Right lobe of liver (tissue), 4 donors: ENCODE data around the gene ESPNL.

ENCODE experiments used
- CTCF ChIP-seq, 4 donors: fragments of 200-600 bp in 3 of 4; fragments of 450-650 bp in 1 of 4; IDR thresholded peaks; one replicate each; pipeline versions ENCODE4 v1.5.1 to v1.8.0; 2016 to 2022; ENCODE audit warnings: antibody characterized with exemption in 4 of 4, mild to moderate bottlenecking in 2 of 4
- POLR2A ChIP-seq: fragments of 450-650 bp; IDR thresholded peaks from one replicate; pipeline ENCODE4 v1.6.1; 2017; ENCODE audit warnings: antibody characterized with exemption, mild to moderate bottlenecking
- donor health status: DM: no; HTN: no; CAD: no.
- donor health status: DM: no; HTN: no; CAD: no.
- donor health status: DM: no; HTN: yes; CAD: no.

- TF ChIP-seq CTCF (IDR thresholded peaks at IDR 0.05) (no peak), POLR2A (no peak)
Measured at GRCh38 chr2:238144262-238144661, 44.1 kb downstream of the ESPNL start.
